H1 (cell line): ENCODE measurements around the gene MIPEP. TPM values are rescaled to one million over a fixed set of nuclear protein-coding genes. Genes with fewer than 3 reads are reported as not detected.

Source experiments
- CTCF ChIA-PET: fragments of 300-600 bp; sonication (Branson Sonifier 250); formaldehyde crosslinking; loops from one replicate; lab custom pipeline; 2021; ENCODE audit not compliant: partially characterized antibody; lab: Charles Lee
- POLR2A ChIA-PET: fragments of 300-600 bp; sonication (Branson Sonifier 250); formaldehyde crosslinking; loops from one replicate; lab custom pipeline; 2021; ENCODE audit warnings: inconsistent platforms; ENCODE audit not compliant: partially characterized antibody; lab: Charles Lee
- DNase-seq, 2 experiments: peaks; one replicate each; pipeline versions ENCODE4 v3.0.0 to v3.0.0-alpha.2; 2010 to 2022; ENCODE audit warnings: low spot score in 2 of 2, low read depth in 1 of 2, mixed read lengths in 1 of 2
- FAIRE-seq: peaks from 2 replicates; lab custom pipeline; 2011; peaks lifted over from hg19 to GRCh38; lab: Jason Lieb, UNC
- H2AFZ ChIP-seq: 2 replicates; pipeline ENCODE4 v1.8.1; 2012; ENCODE audit warnings: low read length, inconsistent platforms
- H2AK5ac ChIP-seq: 2 replicates; pipeline ENCODE4 v1.6.1; 2013; ENCODE audit warnings: low read depth, low read length
- H2BK120ac ChIP-seq: replicated peaks from 2 replicates; pipeline ENCODE3; 2013; ENCODE audit warnings: low read depth, low read length, inconsistent platforms
- H2BK12ac ChIP-seq: 2 replicates; pipeline ENCODE4 v1.6.1; 2013; ENCODE audit warnings: low read depth, low read length
- H2BK15ac ChIP-seq: 2 replicates; pipeline ENCODE4 v1.6.1; 2013; ENCODE audit warnings: low read length
- H2BK20ac ChIP-seq: 2 replicates; pipeline ENCODE4 v1.6.1; 2013; ENCODE audit warnings: low read length
- H2BK5ac ChIP-seq: 2 replicates; pipeline ENCODE4 v1.6.1; 2013; ENCODE audit warnings: low read depth, low read length
- H3K14ac ChIP-seq: 2 replicates; pipeline ENCODE4 v1.6.1; 2013; ENCODE audit warnings: inconsistent platforms; ENCODE audit not compliant: insufficient read length
- H3K18ac ChIP-seq: 2 replicates; pipeline ENCODE4 v1.6.1; 2013; ENCODE audit warnings: low read length; ENCODE audit errors: extremely low read depth
- H3K23ac ChIP-seq: 2 replicates; pipeline ENCODE4 v1.6.1; 2013; ENCODE audit warnings: inconsistent platforms; ENCODE audit not compliant: insufficient read length
- H3K23me2 ChIP-seq: 2 replicates; pipeline ENCODE4 v1.6.1; 2013; ENCODE audit warnings: low read depth, low read length
- H3K27ac ChIP-seq: 2 replicates; pipeline ENCODE4 v1.6.1; 2011; ENCODE audit warnings: low read depth, low read length, inconsistent platforms
- H3K27me3 ChIP-seq, 4 experiments: replicated peaks in 1 of 4; 1 replicate in 1 of 4; 2 replicates in 3 of 4; pipeline versions ENCODE4 v1.6.1 to v1.8.1; 2011 to 2013; ENCODE audit warnings: low read length in 3 of 4, mild to moderate bottlenecking in 3 of 4, inconsistent platforms in 2 of 4, mixed read lengths in 2 of 4, moderate library complexity in 1 of 4; ENCODE audit not compliant: control insufficient read depth in 3 of 4, insufficient read depth in 3 of 4; ENCODE audit errors: extremely low read depth in 1 of 4
- H3K36me3 ChIP-seq, 4 experiments: 2 replicates each; pipeline versions ENCODE4 v1.6.1 to v1.8.1; 2011 to 2013; ENCODE audit warnings: mild to moderate bottlenecking in 4 of 4, low read length in 3 of 4, moderate library complexity in 2 of 4, control low read depth in 1 of 4, inconsistent platforms in 1 of 4; ENCODE audit not compliant: insufficient read depth in 4 of 4, control insufficient read depth in 2 of 4
- H3K4ac ChIP-seq: replicated peaks from 2 replicates; pipeline ENCODE3; 2013; ENCODE audit warnings: low read length, low read depth, mixed read lengths, inconsistent platforms; ENCODE audit not compliant: insufficient read length
- H3K4me1 ChIP-seq, 4 experiments: replicated peaks in 1 of 4; 1 replicate in 1 of 4; 2 replicates in 3 of 4; pipeline versions ENCODE4 v1.6.1 to v1.8.1; 2011 to 2013; ENCODE audit warnings: low read length in 3 of 4, inconsistent platforms in 2 of 4, mixed read lengths in 1 of 4; ENCODE audit not compliant: insufficient read depth in 4 of 4, control insufficient read depth in 3 of 4
- H3K4me2 ChIP-seq, 2 experiments: 2 replicates each; pipeline versions ENCODE4 v1.6.1 to v1.8.1; 2011 to 2013; ENCODE audit warnings: low read depth in 2 of 2, low read length in 2 of 2, control low read depth in 1 of 2, inconsistent platforms in 1 of 2, mild to moderate bottlenecking in 1 of 2; ENCODE audit not compliant: insufficient read depth in 1 of 2
- H3K4me3 ChIP-seq, 4 experiments: fragments of 200-600, 300-600 bp in 1 of 4; sonication (generic), shearing (Covaris generic), sonication (Bioruptor Twin) in 1 of 4; 2 replicates each; pipeline versions ENCODE4 v1.5.1 to v1.8.1; 2011 to 2016; ENCODE audit warnings: low read length in 4 of 4, low read depth in 3 of 4, control low read depth in 2 of 4, inconsistent platforms in 2 of 4, mild to moderate bottlenecking in 2 of 4, mixed read lengths in 1 of 4, moderate library complexity in 1 of 4; ENCODE audit not compliant: insufficient read depth in 2 of 4; ENCODE audit errors: extremely low read depth in 1 of 4
- H3K56ac ChIP-seq: replicated peaks from 2 replicates; pipeline ENCODE3; 2013; ENCODE audit warnings: low read depth, mild to moderate bottlenecking, mixed read lengths, low read length, inconsistent platforms; ENCODE audit not compliant: insufficient read length
- H3K79me1 ChIP-seq: 2 replicates; pipeline ENCODE4 v1.6.1; 2013; ENCODE audit warnings: low read depth, low read length, control low read depth
- H3K79me2 ChIP-seq, 2 experiments: 2 replicates each; pipeline versions ENCODE4 v1.6.1 to v1.8.1; 2012 to 2013; ENCODE audit warnings: low read length in 2 of 2, mild to moderate bottlenecking in 2 of 2, inconsistent platforms in 1 of 2; ENCODE audit not compliant: insufficient read depth in 2 of 2, control insufficient read depth in 1 of 2
- H3K9ac ChIP-seq, 4 experiments: replicated peaks in 1 of 4; 1 replicate in 1 of 4; 2 replicates in 3 of 4; pipeline versions ENCODE4 v1.6.1 to v1.8.1; 2011 to 2013; ENCODE audit warnings: low read depth in 3 of 4, low read length in 3 of 4, control low read depth in 2 of 4, mild to moderate bottlenecking in 2 of 4, moderate library complexity in 2 of 4, inconsistent platforms in 1 of 4; ENCODE audit errors: extremely low read depth in 1 of 4
- H3K9me3 ChIP-seq, 2 experiments: 2 replicates each; pipeline versions ENCODE4 v1.6.1 to v1.8.1; 2012 to 2013; ENCODE audit warnings: mild to moderate bottlenecking in 2 of 2, moderate library complexity in 2 of 2, control low read depth in 1 of 2, inconsistent platforms in 1 of 2, low read depth in 1 of 2, low read length in 1 of 2, mixed read lengths in 1 of 2; ENCODE audit not compliant: insufficient read depth in 2 of 2
- H4K20me1 ChIP-seq, 2 experiments: replicated peaks in 1 of 2; 2 replicates each; pipeline versions ENCODE3 to v1.8.1; 2011 to 2013; ENCODE audit warnings: inconsistent platforms in 2 of 2, low read length in 2 of 2, mild to moderate bottlenecking in 1 of 2; ENCODE audit not compliant: insufficient read depth in 2 of 2, control insufficient read depth in 1 of 2
- H4K5ac ChIP-seq: 2 replicates; pipeline ENCODE4 v1.6.1; 2013; ENCODE audit warnings: low read length, low read depth, mixed read lengths, inconsistent platforms; ENCODE audit not compliant: insufficient read length
- H4K8ac ChIP-seq: 2 replicates; pipeline ENCODE4 v1.8.0; 2013; ENCODE audit warnings: mild to moderate bottlenecking, moderate library complexity, low read length, inconsistent platforms; ENCODE audit not compliant: insufficient read depth; ENCODE audit errors: extremely low read depth
- H4K91ac ChIP-seq: replicated peaks from 2 replicates; pipeline ENCODE3; 2013; ENCODE audit warnings: low read length, mixed read lengths, inconsistent platforms; ENCODE audit not compliant: insufficient read length
- ASH2L ChIP-seq: fragments of 200-600, 300-600 bp; sonication (generic); IDR thresholded peaks from one replicate; pipeline ENCODE4 v1.7.1; 2017; ENCODE audit warnings: low read length
- BCL11A ChIP-seq, 2 experiments: IDR thresholded peaks; one replicate each; pipeline ENCODE4 v1.6.1; 2011; ENCODE audit warnings: low read depth in 2 of 2, low read length in 2 of 2, mild to moderate bottlenecking in 2 of 2
- CHD2 ChIP-seq: IDR thresholded peaks from 2 replicates; pipeline ENCODE4 v1.6.1; 2012; ENCODE audit warnings: low read length, improper control_type of control experiment
- CREB1 ChIP-seq: IDR thresholded peaks from 2 replicates; pipeline ENCODE4 v1.6.1; 2012; ENCODE audit warnings: inconsistent platforms
- GTF2F1 ChIP-seq: IDR thresholded peaks from 2 replicates; pipeline ENCODE4 v1.6.1; 2012; ENCODE audit warnings: low read depth, low read length, improper control_type of control experiment, borderline replicate concordance
- HDAC6 ChIP-seq: IDR thresholded peaks from one replicate; pipeline ENCODE4 v1.7.1; 2012; ENCODE audit warnings: low read depth, mild to moderate bottlenecking, inconsistent platforms, low read length, moderate library complexity
- KDM1A ChIP-seq: fragments of 200-600, 300-600 bp; sonication (generic); IDR thresholded peaks from 2 replicates; pipeline ENCODE4 v1.7.1; 2016; ENCODE audit warnings: mild to moderate bottlenecking, low read length, borderline replicate concordance
- NRF1 ChIP-seq: IDR thresholded peaks from 2 replicates; pipeline ENCODE4 v1.6.1; 2011; ENCODE audit warnings: mild to moderate bottlenecking, low read depth, low read length, improper control_type of control experiment
- POLR2A ChIP-seq, 2 experiments: IDR thresholded peaks; 1 replicate in 1 of 2; 2 replicates in 1 of 2; pipeline ENCODE4 v1.6.1; 2011; ENCODE audit warnings: low read depth in 2 of 2, low read length in 2 of 2, mild to moderate bottlenecking in 2 of 2; ENCODE audit errors: control extremely low read depth in 1 of 2
- RBBP5 ChIP-seq: IDR thresholded peaks from 2 replicates; pipeline ENCODE4 v1.7.1; 2012; ENCODE audit warnings: low read depth, mild to moderate bottlenecking, inconsistent platforms, low read length, moderate library complexity, borderline replicate concordance
- SAP30 ChIP-seq: fragments of 300-600 bp; sonication (generic); IDR thresholded peaks from 2 replicates; pipeline ENCODE4 v1.7.1; 2012; ENCODE audit warnings: low read length, moderate library complexity, mild to moderate bottlenecking, inconsistent platforms; ENCODE audit not compliant: insufficient read depth, insufficient replicate concordance
- SP1 ChIP-seq: IDR thresholded peaks from 2 replicates; pipeline ENCODE4 v1.6.1; 2011; ENCODE audit warnings: low read depth, low read length
- SP2 ChIP-seq: IDR thresholded peaks from 2 replicates; pipeline ENCODE4 v1.6.1; 2012; ENCODE audit warnings: mild to moderate bottlenecking, low read length, inconsistent platforms
- WGBS, 2 experiments: shearing (Covaris generic) in 1 of 2; methylation state at CpG; one replicate each; pipeline versions ENCODE4 v1.1.6 to v1.1.7; 2013 to 2015; ENCODE audit warnings: low lambda C conversion rate in 2 of 2, mixed read lengths in 2 of 2, inconsistent platforms in 1 of 2, low coverage in 1 of 2, missing lambda C conversion rate in 1 of 2; ENCODE audit not compliant: insufficient replicate concordance in 2 of 2, insufficient coverage in 1 of 2, insufficient read length in 1 of 2; ENCODE audit errors: extremely low coverage in 1 of 2, missing lambda C conversion rate in 1 of 2; 5-methylcytosine and 5-hydroxymethylcytosine counted together
- polyA plus RNA-seq, 7 experiments: library from polyadenylated mRNA; depleted of rRNA in 3 of 7; stranded (reverse) in 5 of 7; unstranded in 2 of 7; fragments of >200 nt in 5 of 7; fragments of 200-250 nt in 2 of 7; gene quantifications; 1 replicate in 5 of 7; 2 replicates in 1 of 7; 4 replicates in 1 of 7; pipeline versions ENCODE4 v1.2.1 to v1.2.3, GENCODE V29; 2011 to 2013; ENCODE audit warnings: missing spikeins in 2 of 7, mixed read lengths in 2 of 7
- total RNA-seq: library from RNA; stranded (reverse); fragmentation: NEBNext Ultra II Directional; extraction: Animal tissue kit (Norgen Biotek cat#: 25700); gene quantifications from 2 replicates; pipeline ENCODE4 v1.2.1, GENCODE V29; 2021
- TF ChIP-seq, protein P1 (sequence below): IDR thresholded peaks from 2 replicates; pipeline ENCODE4 v1.6.1; 2011; ENCODE audit warnings: low read depth, mild to moderate bottlenecking, low read length; ENCODE audit not compliant: insufficient read depth
- TF ChIP-seq, protein P2 (sequence below): IDR thresholded peaks from 2 replicates; pipeline ENCODE4 v1.6.1; 2012; ENCODE audit warnings: inconsistent platforms

MIPEP gene
- total and polyA plus RNA-seq, 2 of the 8 experiments (the other 6 are each of a cell fraction or from before 2014, with no cell fraction given) = 24.0 to 24.2 TPM

DNA sequence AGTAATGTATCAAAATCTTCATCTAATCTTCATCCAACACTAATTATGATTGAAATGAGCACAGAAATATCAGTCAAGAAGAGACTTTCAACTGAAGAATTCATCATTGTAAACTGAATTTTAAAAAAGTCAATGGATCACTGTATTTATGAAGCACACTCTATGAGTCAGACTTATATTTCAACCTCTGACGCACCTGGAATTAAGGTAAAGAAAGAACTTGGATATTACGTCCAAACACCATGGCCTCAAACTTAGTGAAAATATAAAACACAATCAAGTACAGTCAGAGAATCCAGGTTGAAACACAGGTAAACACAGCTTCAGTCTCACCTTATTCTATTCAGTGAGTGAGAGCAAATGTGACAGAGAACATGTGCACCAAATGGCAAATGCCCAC lies 39.5 kb downstream of the MIPEP start:
- H2AFZ ChIP-seq = no peak overlapping the region
- H3K27me3 ChIP-seq = no peaks in the 10 kb centered on the region
- H2BK15ac ChIP-seq = no peak overlapping the region
- H4K5ac ChIP-seq = no peak overlapping the region
- H3K18ac ChIP-seq = no peak overlapping the region
- TF ChIP-seq POLR2A (IDR thresholded peaks at IDR 0.05; ENCODE audit: control extremely low read depth in 1 of 2, low read depth in 2 of 2, low read length in 2 of 2) = no peak
- no peak for TF ChIP-seq GTF2F1
- TF ChIP-seq, protein P1, sequence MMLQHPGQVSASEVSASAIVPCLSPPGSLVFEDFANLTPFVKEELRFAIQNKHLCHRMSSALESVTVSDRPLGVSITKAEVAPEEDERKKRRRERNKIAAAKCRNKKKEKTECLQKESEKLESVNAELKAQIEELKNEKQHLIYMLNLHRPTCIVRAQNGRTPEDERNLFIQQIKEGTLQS = no peak
- TF ChIP-seq RBBP5 = no peak
- no peak for TF ChIP-seq BCL11A (IDR thresholded peaks at IDR 0.05; ENCODE audit: low read depth in 2 of 2, low read length in 2 of 2)
- TF ChIP-seq SAP30 = no peak
- TF ChIP-seq HDAC6 = no peak
- no peak for TF ChIP-seq SP1
- TF ChIP-seq NRF1 = no peak
- TF ChIP-seq CREB1 = no peak
- no peak for TF ChIP-seq ASH2L
- no peak for TF ChIP-seq CHD2
- TF ChIP-seq KDM1A = no peak
- TF ChIP-seq SP2 = no peak
- TF ChIP-seq, protein P2, sequence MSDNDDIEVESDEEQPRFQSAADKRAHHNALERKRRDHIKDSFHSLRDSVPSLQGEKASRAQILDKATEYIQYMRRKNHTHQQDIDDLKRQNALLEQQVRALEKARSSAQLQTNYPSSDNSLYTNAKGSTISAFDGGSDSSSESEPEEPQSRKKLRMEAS = no peak
- ChIA-PET POLR2A (no interaction called here), CTCF (interaction anchor here (1.2 to 1.4 kb wide), 3 partner anchors 22 to 512 kb away, joined by 3 to 5 read pairs (median 3); no protein-coding TSS in a partner anchor)
- H4K20me1 ChIP-seq = no peaks in the 10 kb centered on the region
- H3K36me3 ChIP-seq = no peaks in the 10 kb centered on the region
- WGBS, 2 experiments = 94% methylated on average over 2 of the region's 2 CpGs; no CpG with 5 or more reads in 1 of the 2 experiments
- no peak overlapping the region for H3K23ac ChIP-seq
- no peak overlapping the region for H3K56ac ChIP-seq
- H3K4me3 ChIP-seq = no peak overlapping the region
- DNase-seq = no peak
- H3K23me2 ChIP-seq = no peaks in the 10 kb centered on the region
- no peak overlapping the region for H3K4ac ChIP-seq
- H3K79me2 ChIP-seq = no peaks in the 10 kb centered on the region
- no peak overlapping the region for H2AK5ac ChIP-seq
- no peak for FAIRE-seq
- H4K91ac ChIP-seq = no peak overlapping the region
- no peak overlapping the region for H3K9ac ChIP-seq
- no peak overlapping the region for H3K27ac ChIP-seq
- H4K8ac ChIP-seq = no peak overlapping the region
- H3K9me3 ChIP-seq = no peaks in the 10 kb centered on the region
- no peaks in the 10 kb centered on the region for H3K4me1 ChIP-seq
- no peak overlapping the region for H3K4me2 ChIP-seq
- H2BK12ac ChIP-seq = no peak overlapping the region
- H3K14ac ChIP-seq = no peak overlapping the region
- no peak overlapping the region for H2BK120ac ChIP-seq
- H2BK20ac ChIP-seq = no peak overlapping the region
- no peaks in the 10 kb centered on the region for H3K79me1 ChIP-seq
- H2BK5ac ChIP-seq = no peak overlapping the region
